Measurements from ENCODE around the gene BTBD9. TPM values are rescaled to one million over a fixed set of nuclear protein-coding genes. Genes with fewer than 3 reads are reported as not detected.

Gene BTBD9
- total and polyA plus RNA-seq, 4 experiments from 2014 or later = 5.2 to 40.4 (median 32.3) TPM

DNA sequence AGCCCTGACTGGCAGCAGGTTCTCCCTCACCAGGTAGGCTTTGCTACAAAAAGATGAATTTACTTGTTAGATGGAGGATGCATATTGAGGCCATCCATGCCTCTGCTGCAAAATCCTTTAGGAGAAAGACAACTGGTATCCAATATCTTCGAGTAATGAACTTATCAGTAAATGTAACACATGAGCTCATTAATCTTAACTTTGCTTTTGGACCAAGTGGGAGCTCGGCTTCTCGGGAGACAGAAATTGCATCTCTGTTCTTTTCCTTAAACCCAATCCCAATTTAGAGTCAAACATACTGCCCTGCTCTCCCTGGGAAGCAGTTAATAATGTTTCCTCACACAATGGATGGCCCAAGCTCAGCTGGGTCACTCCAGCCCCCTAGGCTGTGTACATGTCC lies 489.7 kb downstream of the BTBD9 start:
- H3K36me3 ChIP-seq (ENCODE audit: insufficient read depth, low read length) = no peaks in the 10 kb centered on the region
- no peaks in the 10 kb centered on the region for H3K4me1 ChIP-seq (ENCODE audit: insufficient read depth, low read length)
- CTCF ChIA-PET (ENCODE audit: partially characterized antibody) = no interaction called here
- H3K4me3 ChIP-seq (ENCODE audit: low read length in 2 of 2) = no peak overlapping the region
- H3K4me1 Mint-ChIP-seq = peaks cover 0 to 16% (median 11%) of the 10 kb centered on the region in 4 donors
- H3K9me3 ChIP-seq (ENCODE audit: control insufficient read depth in 1 of 2, low read length in 2 of 2) = no peaks in the 10 kb centered on the region
- no peak overlapping the region for H3K4me3 Mint-ChIP-seq
- no peaks in the 10 kb centered on the region for H3K27me3 Mint-ChIP-seq
- peaks cover 0 to 2% (median 0%) of the 10 kb centered on the region in 8 donors for H3K9me3 Mint-ChIP-seq
- DNase-seq = no peak
- POLR2A ChIA-PET (ENCODE audit: partially characterized antibody) = no interaction called here
- peak overlapping the region in 1 of 7 donors; percentile 14 for H3K27ac Mint-ChIP-seq
- H3K36me3 Mint-ChIP-seq = peaks cover 0 to 35% of the 10 kb centered on the region in 2 donors
- no peaks in the 10 kb centered on the region for H3K27me3 ChIP-seq (ENCODE audit: insufficient read depth, low read length)
- intact Hi-C loops (cut with micrococcal nuclease) = no loop called here
- no peak overlapping the region for H3K27ac ChIP-seq (ENCODE audit: low read depth, low read length)

- H3K4me1 Mint-ChIP-seq = peaks cover 0 to 18% (median 9%) of the 10 kb centered on the region in 4 donors
These were observed 490.2 kb downstream of the BTBD9 start for GRCh38 chr6:38149531-38149930.

DNA sequence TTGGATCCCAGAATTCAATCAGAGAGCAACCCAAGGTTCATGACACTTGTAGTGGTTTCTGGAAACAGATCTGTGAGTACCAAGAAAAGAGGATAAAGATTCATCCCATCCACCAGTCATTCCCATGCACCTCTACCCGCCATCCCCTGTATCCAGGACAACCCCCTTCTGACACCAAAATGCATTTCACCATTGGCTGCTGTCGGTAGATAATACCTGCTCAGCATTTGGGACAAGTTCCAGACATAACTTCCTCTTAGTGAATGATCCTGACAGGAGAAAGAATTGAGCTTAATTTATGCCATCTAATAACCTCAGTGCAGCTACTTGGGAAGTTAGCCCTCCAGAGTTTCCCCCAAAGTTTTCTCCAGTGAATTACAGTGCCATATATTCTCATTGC lies 491.1 kb downstream of the BTBD9 start:
- no peaks in the 10 kb centered on the region for H3K27me3 ChIP-seq (ENCODE audit: insufficient read depth, low read length)
- H3K4me3 ChIP-seq (ENCODE audit: low read length in 2 of 2) = no peak overlapping the region
- H3K36me3 ChIP-seq (ENCODE audit: insufficient read depth, low read length) = no peaks in the 10 kb centered on the region
- Mint-ChIP-seq H3K4me1 (peaks cover 0 to 18% (median 9%) of the 10 kb centered on the region in 4 donors), H3K27me3 (no peaks in the 10 kb centered on the region), H3K4me3 (no peak overlapping the region), H3K27ac (peak overlapping the region in 1 of 7 donors; percentile 24), H3K9me3 (peaks cover 0 to 2% (median 0%) of the 10 kb centered on the region in 8 donors), H3K36me3 (peaks cover 0 to 34% of the 10 kb centered on the region in 2 donors)
- H3K9me3 ChIP-seq (ENCODE audit: control insufficient read depth in 1 of 2, low read length in 2 of 2) = no peaks in the 10 kb centered on the region
- intact Hi-C loops (cut with micrococcal nuclease) = no loop called here
- ChIA-PET CTCF (ENCODE audit: partially characterized antibody) (no interaction called here), POLR2A (ENCODE audit: partially characterized antibody) (no interaction called here)
- no peaks in the 10 kb centered on the region for H3K4me1 ChIP-seq (ENCODE audit: insufficient read depth, low read length)
- no peak overlapping the region for H3K27ac ChIP-seq (ENCODE audit: low read depth, low read length)
- DNase-seq = no peak

More at GRCh38 chr6:38149531-38149930, 490.2 kb downstream of the BTBD9 start:
- Histone ChIP-seq H3K4me3 (ENCODE audit: low read length in 2 of 2) (no peak overlapping the region), H3K27ac (ENCODE audit: low read depth, low read length) (no peak overlapping the region), H3K36me3 (ENCODE audit: insufficient read depth, low read length) (no peaks in the 10 kb centered on the region), H3K9me3 (ENCODE audit: control insufficient read depth in 1 of 2, low read length in 2 of 2) (no peaks in the 10 kb centered on the region), H3K4me1 (ENCODE audit: insufficient read depth, low read length) (no peaks in the 10 kb centered on the region), H3K27me3 (ENCODE audit: insufficient read depth, low read length) (no peaks in the 10 kb centered on the region)
- ChIA-PET POLR2A (ENCODE audit: partially characterized antibody) (no interaction called here), CTCF (ENCODE audit: partially characterized antibody) (no interaction called here)
- Mint-ChIP-seq H3K27me3 (no peaks in the 10 kb centered on the region), H3K36me3 (peaks cover 0 to 34% of the 10 kb centered on the region in 2 donors), H3K27ac (peak overlapping the region in 1 of 7 donors; percentile 15), H3K9me3 (peaks cover 0 to 2% (median 0%) of the 10 kb centered on the region in 8 donors), H3K4me3 (no peak overlapping the region)
- intact Hi-C loops (cut with micrococcal nuclease) = no loop called here
- DNase-seq = no peak

DNA sequence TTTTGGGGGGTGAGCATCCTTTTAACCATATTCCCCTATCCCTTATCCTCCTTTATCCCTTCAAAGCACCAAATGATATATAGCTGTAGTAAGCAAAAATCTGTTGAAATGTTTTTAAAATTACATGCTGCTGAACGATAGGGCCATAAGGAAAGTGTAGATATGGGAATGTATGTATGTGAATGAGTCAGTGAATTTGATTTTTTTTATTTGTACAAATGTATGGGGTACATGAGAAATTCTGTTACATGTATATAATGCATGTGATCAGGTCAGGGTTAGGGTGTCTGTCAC lies 493.0 kb downstream of the BTBD9 start:
- H3K4me3 Mint-ChIP-seq = no peak overlapping the region
- Histone ChIP-seq H3K4me1 (ENCODE audit: insufficient read depth, low read length) (no peaks in the 10 kb centered on the region), H3K27ac (ENCODE audit: low read depth, low read length) (no peak overlapping the region), H3K4me3 (ENCODE audit: low read length in 2 of 2) (no peak overlapping the region), H3K27me3 (ENCODE audit: insufficient read depth, low read length) (no peaks in the 10 kb centered on the region), H3K9me3 (ENCODE audit: control insufficient read depth in 1 of 2, low read length in 2 of 2) (no peaks in the 10 kb centered on the region), H3K36me3 (ENCODE audit: insufficient read depth, low read length) (no peaks in the 10 kb centered on the region)
- H3K4me1 Mint-ChIP-seq = peaks cover 0 to 18% (median 9%) of the 10 kb centered on the region in 4 donors
- no peak for DNase-seq
- no peaks in the 10 kb centered on the region for H3K27me3 Mint-ChIP-seq
- peaks cover 0 to 24% of the 10 kb centered on the region in 2 donors for H3K36me3 Mint-ChIP-seq
- ChIA-PET POLR2A (ENCODE audit: partially characterized antibody) (no interaction called here), CTCF (ENCODE audit: partially characterized antibody) (no interaction called here)
- intact Hi-C loops (cut with micrococcal nuclease) = no loop called here
- H3K27ac Mint-ChIP-seq = peak overlapping the region in 2 of 7 donors; percentile 1 to 43
- peaks cover 0 to 2% (median 0%) of the 10 kb centered on the region in 8 donors for H3K9me3 Mint-ChIP-seq

DNA sequence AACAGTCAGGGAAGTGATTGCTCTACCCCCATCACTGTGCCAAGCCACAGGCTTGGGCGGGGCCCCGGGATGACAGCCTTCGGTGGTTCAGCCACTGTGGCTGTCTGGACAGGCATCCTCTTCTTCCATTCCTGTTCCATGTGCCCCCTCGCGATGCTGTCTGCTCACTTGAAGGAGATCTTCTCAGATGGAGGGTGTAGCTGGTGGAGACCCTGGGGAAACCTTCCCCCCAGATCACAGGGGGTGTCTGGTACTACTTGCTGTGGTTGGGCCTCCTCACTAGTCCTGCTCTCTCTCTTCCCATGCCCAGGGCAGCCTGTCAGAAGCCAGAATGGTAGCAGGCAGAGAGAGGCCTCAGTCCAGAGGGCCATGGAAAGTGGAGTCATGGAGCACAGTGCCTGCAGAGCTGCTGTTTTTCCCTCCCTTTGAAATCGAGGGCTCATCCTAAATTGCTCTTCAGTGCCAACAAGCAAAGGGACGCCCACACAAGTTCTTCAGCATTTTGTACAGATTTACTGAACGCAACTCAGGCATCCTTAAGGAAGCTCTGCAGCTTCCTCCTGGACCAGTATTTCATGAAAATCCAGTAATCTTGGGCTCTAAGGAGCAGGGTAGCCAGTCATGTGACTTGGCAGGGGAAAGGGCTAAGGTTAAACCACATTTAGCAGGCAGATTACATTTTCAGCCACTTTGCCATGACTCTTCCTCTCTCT lies 493.6 kb downstream of the BTBD9 start:
- intact Hi-C loops (cut with micrococcal nuclease) = no loop called here
- Histone ChIP-seq H3K9me3 (ENCODE audit: control insufficient read depth in 1 of 2, low read length in 2 of 2) (no peaks in the 10 kb centered on the region), H3K4me3 (ENCODE audit: low read length in 2 of 2) (no peak overlapping the region), H3K27ac (ENCODE audit: low read depth, low read length) (no peak overlapping the region), H3K4me1 (ENCODE audit: insufficient read depth, low read length) (no peaks in the 10 kb centered on the region), H3K36me3 (ENCODE audit: insufficient read depth, low read length) (no peaks in the 10 kb centered on the region), H3K27me3 (ENCODE audit: insufficient read depth, low read length) (no peaks in the 10 kb centered on the region)
- peaks cover 0 to 2% (median 0%) of the 10 kb centered on the region in 8 donors for H3K9me3 Mint-ChIP-seq
- DNase-seq = no peak
- H3K4me3 Mint-ChIP-seq = no peak overlapping the region
- H3K4me1 Mint-ChIP-seq = peaks cover under 1 to 21% (median 13%) of the 10 kb centered on the region in 4 donors
- peaks cover 4 to 25% of the 10 kb centered on the region in 2 donors for H3K36me3 Mint-ChIP-seq
- ChIA-PET CTCF (ENCODE audit: partially characterized antibody) (no interaction called here), POLR2A (ENCODE audit: partially characterized antibody) (no interaction called here)
- peak overlapping the region in 3 of 7 donors; percentile 1 to 70 (median 57) for H3K27ac Mint-ChIP-seq
- H3K27me3 Mint-ChIP-seq = no peaks in the 10 kb centered on the region

DNA sequence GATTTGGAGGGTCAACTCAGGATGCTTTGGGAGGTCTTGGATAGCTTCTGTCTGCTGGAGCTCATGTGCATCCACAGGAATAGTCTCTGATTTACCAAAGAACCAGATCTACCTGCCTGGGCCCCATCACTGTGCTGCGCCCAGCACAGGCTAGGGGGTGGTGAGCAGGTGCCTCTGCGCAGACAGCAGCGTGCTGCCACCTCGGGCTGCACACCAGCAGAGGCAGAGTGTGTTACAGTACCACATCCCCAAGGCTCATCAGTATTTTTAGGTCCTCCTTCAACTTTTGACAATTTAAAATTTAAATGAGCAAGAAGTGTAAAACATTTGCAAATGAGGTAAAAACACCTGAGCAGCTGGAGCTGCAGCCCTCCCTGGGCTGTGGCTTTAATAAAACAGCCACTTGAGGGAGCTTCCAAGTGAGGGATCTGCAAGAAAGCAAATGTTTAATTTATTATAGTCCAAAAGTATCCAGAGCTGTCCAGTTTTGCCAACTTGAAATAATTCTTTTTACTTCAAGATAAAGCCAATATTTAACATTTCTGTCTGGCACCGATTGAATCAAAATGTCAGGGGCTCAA lies 495.3 kb downstream of the BTBD9 start:
- Mint-ChIP-seq H3K4me3 (no peak overlapping the region), H3K4me1 (peaks cover 8 to 25% (median 18%) of the 10 kb centered on the region in 4 donors), H3K36me3 (peaks cover 8 to 16% of the 10 kb centered on the region in 2 donors), H3K27me3 (no peaks in the 10 kb centered on the region), H3K9me3 (peaks cover 0 to 2% (median 0%) of the 10 kb centered on the region in 8 donors), H3K27ac (peak overlapping the region in 2 of 7 donors; percentile 8 to 64)
- POLR2A ChIA-PET (ENCODE audit: partially characterized antibody) = no interaction called here
- Histone ChIP-seq H3K4me1 (ENCODE audit: insufficient read depth, low read length) (no peaks in the 10 kb centered on the region), H3K27ac (ENCODE audit: low read depth, low read length) (no peak overlapping the region), H3K36me3 (ENCODE audit: insufficient read depth, low read length) (no peaks in the 10 kb centered on the region), H3K4me3 (ENCODE audit: low read length in 2 of 2) (no peak overlapping the region), H3K9me3 (ENCODE audit: control insufficient read depth in 1 of 2, low read length in 2 of 2) (no peaks in the 10 kb centered on the region), H3K27me3 (ENCODE audit: insufficient read depth, low read length) (no peaks in the 10 kb centered on the region)
- no peak for DNase-seq
- CTCF ChIA-PET (ENCODE audit: partially characterized antibody) = no interaction called here
- intact Hi-C loops (cut with micrococcal nuclease) = no loop called here

- H3K36me3 Mint-ChIP-seq = peaks cover 8 to 10% of the 10 kb centered on the region in 2 donors
- H3K4me3 Mint-ChIP-seq = no peak overlapping the region
- Histone ChIP-seq H3K4me1 (ENCODE audit: insufficient read depth, low read length) (no peaks in the 10 kb centered on the region), H3K27me3 (ENCODE audit: insufficient read depth, low read length) (no peaks in the 10 kb centered on the region), H3K36me3 (ENCODE audit: insufficient read depth, low read length) (no peaks in the 10 kb centered on the region), H3K9me3 (ENCODE audit: control insufficient read depth in 1 of 2, low read length in 2 of 2) (no peaks in the 10 kb centered on the region), H3K27ac (ENCODE audit: low read depth, low read length) (no peak overlapping the region), H3K4me3 (ENCODE audit: low read length in 2 of 2) (no peak overlapping the region)
- POLR2A ChIA-PET (ENCODE audit: partially characterized antibody) = no interaction called here
- H3K4me1 Mint-ChIP-seq = peaks cover 12 to 33% (median 18%) of the 10 kb centered on the region in 4 donors
- CTCF ChIA-PET (ENCODE audit: partially characterized antibody) = no interaction called here
- DNase-seq = no peak
- peak overlapping the region in 3 of 7 donors; percentile 8 to 82 (median 47) for H3K27ac Mint-ChIP-seq
- no peaks in the 10 kb centered on the region for H3K27me3 Mint-ChIP-seq
- intact Hi-C loops (cut with micrococcal nuclease) = no loop called here
- H3K9me3 Mint-ChIP-seq = no peaks in the 10 kb centered on the region
These were observed 496.3 kb downstream of the BTBD9 start for GRCh38 chr6:38143191-38144150.

Data from CD4-positive, alpha-beta memory T cell (primary cell).